ENCODE results near the gene TUBB. TPM values are rescaled to one million over a fixed set of nuclear protein-coding genes. Genes with fewer than 3 reads are reported as not detected.

The TUBB gene
- total RNA-seq, 3 donors from 2014 or later: 189 to 269 (median 212) TPM

DNA sequence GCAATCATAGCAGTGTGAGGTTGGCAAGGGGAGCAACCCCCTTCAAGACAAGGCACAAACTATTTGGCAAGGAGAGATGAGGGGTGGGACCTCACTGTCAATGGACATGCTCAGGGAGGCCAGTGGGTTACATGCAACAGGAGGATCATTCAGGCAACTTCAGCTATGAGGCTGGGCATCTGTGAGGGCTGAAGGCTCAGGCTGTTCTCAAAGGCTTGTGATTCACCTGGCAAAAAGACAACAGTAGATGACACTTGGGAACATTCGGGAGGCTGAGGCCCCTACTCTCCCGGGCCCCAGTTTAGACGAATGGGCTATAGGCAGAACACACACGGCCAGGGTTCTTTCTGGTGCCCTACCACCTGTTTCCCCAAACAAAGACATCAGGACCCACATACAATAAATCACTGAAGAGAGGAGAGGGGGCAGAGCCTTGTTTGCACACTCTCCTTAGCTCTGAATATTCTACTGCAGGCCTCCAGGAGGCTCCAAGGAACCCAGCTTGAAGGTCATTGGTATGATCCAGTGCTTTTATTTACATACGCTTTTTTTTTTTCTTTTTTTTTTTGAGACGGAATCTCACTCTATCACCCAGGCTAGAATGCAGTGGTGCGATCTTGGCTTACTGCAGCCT, 7.9 kb downstream of the TUBB start:
- Histone ChIP-seq H3K27ac (peak overlapping the region in 1 of 2 donors; percentile 11), H3K9me3 (no peaks in the 10 kb centered on the region), H3K27me3 (no peaks in the 10 kb centered on the region), H3K4me3 (no peak overlapping the region), H3K4me1 (peaks cover 0 to 3% of the 10 kb centered on the region in 2 donors), H3K36me3 (no peaks in the 10 kb centered on the region)
- TF ChIP-seq, protein P1, sequence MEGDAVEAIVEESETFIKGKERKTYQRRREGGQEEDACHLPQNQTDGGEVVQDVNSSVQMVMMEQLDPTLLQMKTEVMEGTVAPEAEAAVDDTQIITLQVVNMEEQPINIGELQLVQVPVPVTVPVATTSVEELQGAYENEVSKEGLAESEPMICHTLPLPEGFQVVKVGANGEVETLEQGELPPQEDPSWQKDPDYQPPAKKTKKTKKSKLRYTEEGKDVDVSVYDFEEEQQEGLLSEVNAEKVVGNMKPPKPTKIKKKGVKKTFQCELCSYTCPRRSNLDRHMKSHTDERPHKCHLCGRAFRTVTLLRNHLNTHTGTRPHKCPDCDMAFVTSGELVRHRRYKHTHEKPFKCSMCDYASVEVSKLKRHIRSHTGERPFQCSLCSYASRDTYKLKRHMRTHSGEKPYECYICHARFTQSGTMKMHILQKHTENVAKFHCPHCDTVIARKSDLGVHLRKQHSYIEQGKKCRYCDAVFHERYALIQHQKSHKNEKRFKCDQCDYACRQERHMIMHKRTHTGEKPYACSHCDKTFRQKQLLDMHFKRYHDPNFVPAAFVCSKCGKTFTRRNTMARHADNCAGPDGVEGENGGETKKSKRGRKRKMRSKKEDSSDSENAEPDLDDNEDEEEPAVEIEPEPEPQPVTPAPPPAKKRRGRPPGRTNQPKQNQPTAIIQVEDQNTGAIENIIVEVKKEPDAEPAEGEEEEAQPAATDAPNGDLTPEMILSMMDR (IDR thresholded peaks at IDR 0.05): no peak
- TF ChIP-seq POLR2A (IDR thresholded peaks at IDR 0.05): no peak
- no peak for TF ChIP-seq POLR2AphosphoS5 (IDR thresholded peaks at IDR 0.05)
- intact Hi-C loops (cut with DNase I; ENCODE audit: low total_unique reads): loop anchor here (5.0 kb wide), 1 partner anchor 159 kb away; no protein-coding TSS in a partner anchor
- no peak for DNase-seq (ENCODE audit: low spot score in 2 of 2)

DNA sequence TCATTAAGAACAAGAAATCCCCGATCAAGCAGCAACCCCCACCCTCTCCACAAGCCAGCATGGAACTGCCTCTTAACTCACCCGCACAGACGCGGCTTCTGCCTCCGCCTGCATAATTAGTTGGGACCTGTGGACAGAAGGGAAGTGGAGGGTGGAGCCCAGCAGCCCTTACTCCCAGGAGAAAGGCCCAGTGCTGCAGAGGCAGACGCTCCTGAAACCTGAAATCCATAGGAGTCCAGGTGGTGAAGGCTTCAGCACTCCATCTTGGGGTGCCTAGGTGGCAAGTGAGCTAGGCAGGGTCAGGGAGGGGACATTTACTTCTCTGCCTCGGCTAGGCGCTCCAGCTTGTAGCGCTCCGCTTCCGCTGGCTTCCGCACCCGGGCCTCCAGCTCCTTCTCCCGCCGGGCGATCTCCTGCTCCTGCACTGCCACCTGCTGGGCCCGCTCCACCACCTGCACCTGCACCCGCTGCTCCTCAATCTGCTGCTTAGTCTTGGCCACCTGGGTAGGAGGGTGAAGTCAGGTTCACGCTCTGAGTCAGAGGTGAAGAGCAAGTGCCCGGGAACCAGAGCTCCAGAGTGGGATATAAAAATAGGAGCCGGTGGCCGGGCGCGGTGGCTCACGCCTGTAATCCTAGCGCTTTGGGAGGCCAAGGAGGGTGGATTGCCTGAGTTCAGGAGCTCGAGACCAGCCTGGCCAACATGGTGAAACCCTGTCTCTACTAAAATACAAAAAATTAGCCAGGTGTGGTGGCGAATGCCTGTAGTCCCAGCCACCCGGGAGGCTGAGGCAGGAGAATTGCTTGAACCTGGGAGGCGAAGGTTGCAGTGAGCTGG, 10.7 kb downstream of the TUBB start:
- TF ChIP-seq, protein P1 (IDR thresholded peaks at IDR 0.05): peak; percentile 51 to 86 (median 61)
- no peak for TF ChIP-seq POLR2AphosphoS5 (IDR thresholded peaks at IDR 0.05)
- no peaks in the 10 kb centered on the region for H3K36me3 ChIP-seq
- H3K4me3 ChIP-seq: peak overlapping the region in 1 of 3 donors; percentile 12
- H3K4me1 ChIP-seq: no peaks in the 10 kb centered on the region
- intact Hi-C loops (cut with DNase I; ENCODE audit: low total_unique reads): loop anchor here (5.0 kb wide), 1 partner anchor 989 kb away; no protein-coding TSS in a partner anchor
- no peaks in the 10 kb centered on the region for H3K9me3 ChIP-seq
- peak overlapping the region; percentile 41 to 44 for H3K27ac ChIP-seq
- no peaks in the 10 kb centered on the region for H3K27me3 ChIP-seq
- peak; percentile 75 to 84 for DNase-seq (ENCODE audit: low spot score in 2 of 2)

DNA sequence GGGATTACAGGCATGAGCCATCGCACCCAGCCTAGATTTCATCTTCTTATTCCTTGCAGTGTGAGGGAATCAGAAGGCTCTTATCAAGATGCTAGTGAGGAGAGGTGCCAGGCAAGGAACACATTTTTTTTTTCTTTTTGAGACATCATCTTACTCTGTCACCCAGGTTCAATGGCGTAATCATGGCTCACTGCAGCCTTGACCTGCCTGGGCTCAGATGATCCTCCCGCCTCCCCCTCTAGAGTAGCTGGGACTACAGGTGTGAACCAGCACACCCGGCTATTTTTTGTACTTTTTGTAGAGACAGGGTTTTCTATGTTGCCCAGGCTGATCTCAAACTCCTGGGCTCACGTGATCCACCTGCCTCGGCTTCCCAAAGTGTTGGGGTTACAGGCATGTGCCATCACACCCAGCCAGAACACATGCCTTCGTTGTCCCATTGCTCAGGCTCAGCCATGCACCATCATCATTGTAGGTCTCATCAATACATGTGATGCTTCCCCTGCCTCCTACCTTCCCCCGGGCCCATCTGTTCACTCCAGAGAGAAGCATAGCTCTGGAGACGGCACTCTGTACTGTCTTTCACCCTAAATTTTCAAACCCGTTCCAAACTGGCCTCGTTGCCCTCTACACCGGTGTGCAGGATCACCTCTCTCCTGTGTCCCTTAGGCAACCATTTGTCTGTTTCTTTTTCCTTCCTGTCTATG, 12.2 kb downstream of the TUBB start:
- intact Hi-C loops (cut with DNase I; ENCODE audit: low total_unique reads): loop anchor here (5.0 kb wide), 1 partner anchor 990 kb away; no protein-coding TSS in a partner anchor

GRCh38 chr6:30735668-30736314, 15.6 kb downstream of the TUBB start:
- no peak for DNase-seq (ENCODE audit: low spot score in 2 of 2)
- no peaks in the 10 kb centered on the region for H3K9me3 ChIP-seq
- no peaks in the 10 kb centered on the region for H3K27me3 ChIP-seq
- H3K27ac ChIP-seq: no peak overlapping the region
- no peaks in the 10 kb centered on the region for H3K36me3 ChIP-seq
- H3K4me1 ChIP-seq: peaks cover 4 to 18% of the 10 kb centered on the region in 2 donors
- H3K4me3 ChIP-seq: no peak overlapping the region
- no peak for TF ChIP-seq POLR2A (IDR thresholded peaks at IDR 0.05)
- TF ChIP-seq, protein P1 (IDR thresholded peaks at IDR 0.05): no peak
- no peak for TF ChIP-seq POLR2AphosphoS5 (IDR thresholded peaks at IDR 0.05)
- intact Hi-C loops (cut with DNase I; ENCODE audit: low total_unique reads): no loop called here

More for the DNA sequence above, 12.2 kb downstream of the TUBB start:
- H3K27ac ChIP-seq: no peak overlapping the region
- TF ChIP-seq POLR2AphosphoS5 (IDR thresholded peaks at IDR 0.05) (no peak), POLR2A (IDR thresholded peaks at IDR 0.05) (no peak)
- TF ChIP-seq, protein P1 (IDR thresholded peaks at IDR 0.05): no peak
- no peak overlapping the region for H3K4me3 ChIP-seq
- H3K27me3 ChIP-seq: no peaks in the 10 kb centered on the region
- DNase-seq (ENCODE audit: low spot score in 2 of 2): no peak
- H3K4me1 ChIP-seq: peaks cover 4 to 6% of the 10 kb centered on the region in 2 donors
- H3K9me3 ChIP-seq: no peaks in the 10 kb centered on the region
- H3K36me3 ChIP-seq: no peaks in the 10 kb centered on the region
